Stimulated activated CD8-positive, alpha-beta memory T cell treated with anti-CD3 and anti-CD28 coated beads, Interleukin-12 subunit alpha, Interleukin-12 subunit beta, amount 100 ng/mL, for 24 hours (primary cell): ENCODE data around the gene IRGC.
"Not testable (repeated sequence)": the region's sequence is repeated elsewhere in the genome, so short reads cannot be mapped to it uniquely, and the experiment has no call there.

ENCODE experiments used
- DNase-seq: peaks from one replicate; pipeline ENCODE4 v3.0.0-alpha.2; 2020; ENCODE audit errors: extremely low read depth

IRGC gene

GRCh38 chr19:43754503-43755255, 38.8 kb downstream of the IRGC start, which contains the start of gene SMG9:
SMG9 (minus strand) TSS chr19:43754962; CDS start chr19:43750741, 4,221 bp downstream.
- peak; percentile 95 for DNase-seq

- peak; percentile 42 for DNase-seq
Observed at GRCh38 chr19:43755256-43755801, 39.5 kb downstream of the IRGC start.

GRCh38 chr19:43759515-43759914, 43.6 kb downstream of the IRGC start:
- no peak for DNase-seq

- no peak for DNase-seq
Observed at GRCh38 chr19:43760941-43761340, 45.1 kb downstream of the IRGC start.

- no peak for DNase-seq
Observed at GRCh38 chr19:43762814-43763213, 46.9 kb downstream of the IRGC start.

- DNase-seq, result no peak
Observed at GRCh38 chr19:43763473-43763939, 47.6 kb downstream of the IRGC start.

GRCh38 chr19:43764684-43765083, 48.8 kb downstream of the IRGC start:
- not testable (repeated sequence) for DNase-seq

GRCh38 chr19:43765109-43765876, 49.4 kb downstream of the IRGC start:
- peak; percentile 65 for DNase-seq

GRCh38 chr19:43766755-43767043, 50.8 kb downstream of the IRGC start:
- DNase-seq, result no peak

GRCh38 chr19:43767316-43767715, 51.4 kb downstream of the IRGC start:
- DNase-seq, result no peak

- no peak for DNase-seq
Observed at GRCh38 chr19:43767818-43768217, 51.9 kb downstream of the IRGC start.

GRCh38 chr19:43768273-43769050, 52.6 kb downstream of the IRGC start:
- no peak for DNase-seq

GRCh38 chr19:43769256-43769655, 53.4 kb downstream of the IRGC start:
- no peak for DNase-seq
